GM21737 (cell line): ENCODE data around the gene SLC22A3.

Experiments
- ATAC-seq: cut with Tn5 transposase; IDR thresholded peaks from one replicate; pipeline ENCODE4 v1.9.1; 2021; ENCODE audit warnings: mild to moderate bottlenecking, moderate library complexity; ENCODE audit not compliant: unreplicated experiment

Gene SLC22A3

DNA sequence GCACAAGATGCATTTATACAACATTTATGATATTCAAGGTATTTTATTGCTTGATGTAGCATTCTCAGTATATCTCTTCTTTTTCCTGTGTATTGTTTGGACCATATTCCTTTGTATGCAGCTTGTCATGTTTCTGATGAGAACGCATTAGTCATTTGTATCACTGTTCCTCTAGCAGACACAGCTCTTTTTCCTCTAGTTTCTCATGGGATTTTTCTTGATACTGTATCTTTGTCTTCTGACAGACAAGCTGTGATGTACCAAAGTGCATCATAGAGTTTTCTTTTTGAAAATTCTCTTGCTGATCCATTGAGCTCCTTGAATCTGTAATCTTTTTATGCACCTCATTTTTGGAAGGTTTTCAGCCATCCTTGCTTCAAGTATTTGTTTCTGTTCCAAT lies 140.9 kb downstream of the SLC22A3 start:
- ATAC-seq: no peak

DNA sequence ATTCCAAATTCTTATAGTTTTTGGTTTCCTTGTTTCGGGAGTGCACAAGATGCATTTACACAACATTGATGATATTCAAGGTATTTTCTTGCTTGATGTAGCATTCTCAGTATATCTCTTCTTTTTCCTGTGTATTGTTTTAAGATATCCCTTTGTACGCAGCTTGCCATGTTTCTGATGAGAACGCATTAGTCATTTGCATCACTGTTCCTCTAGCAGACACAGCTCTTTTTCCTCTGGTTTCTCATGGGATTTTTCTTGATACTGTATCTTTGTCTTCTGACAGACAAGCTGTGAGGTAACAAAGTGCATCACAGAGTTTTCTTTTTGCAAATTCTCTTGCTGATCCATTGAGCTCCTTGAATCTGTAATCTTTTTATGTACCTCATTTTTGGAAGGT lies 146.4 kb downstream of the SLC22A3 start:
- ATAC-seq: no peak

DNA sequence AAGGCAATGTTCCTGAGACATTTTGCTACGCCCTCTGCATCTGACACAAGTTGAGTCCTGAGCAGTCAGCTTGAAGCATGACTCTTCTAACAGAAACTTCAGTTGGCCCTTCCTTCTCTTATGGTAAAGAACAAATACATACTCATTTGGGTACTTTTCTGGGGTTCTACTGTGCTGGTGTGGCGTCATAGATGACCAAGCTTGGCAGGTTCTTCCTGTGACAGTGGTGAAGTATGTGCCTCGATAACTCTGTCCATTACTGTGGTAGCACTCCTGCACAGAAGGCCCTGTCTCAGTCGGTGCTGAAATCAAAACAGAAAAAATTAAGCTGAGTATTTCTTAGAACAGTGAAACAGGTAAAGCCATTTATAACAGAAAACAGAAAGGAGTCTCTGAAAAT lies 152.5 kb downstream of the SLC22A3 start:
- no peak for ATAC-seq
